CD4-positive, alpha-beta T cell (primary cell): ENCODE measurements around the gene FMNL3. TPM values are rescaled to one million over a fixed set of nuclear protein-coding genes. Genes with fewer than 3 reads are reported as not detected.

Experiments
- ATAC-seq: fragments of 200-7000 bp; cut with Tn5 transposase; one replicate; pipeline ENCODE4 v1.10.0; 2022; ENCODE audit warnings: mild to moderate bottlenecking; ENCODE audit not compliant: poor library complexity
- CTCF ChIA-PET: fragments of 350-600 bp; sonication (Branson Sonifier 250); formaldehyde crosslinking; loops from one replicate; lab custom pipeline; 2021; ENCODE audit warnings: antibody characterized with exemption, inconsistent platforms; lab: Charles Lee
- POLR2A ChIA-PET: fragments of 350-600 bp; sonication (Branson Sonifier 250); formaldehyde crosslinking; loops from one replicate; lab custom pipeline; 2021; ENCODE audit warnings: antibody characterized with exemption, inconsistent platforms; lab: Charles Lee
- DNase-seq, 14 experiments: peaks; one replicate each; pipeline ENCODE4 v3.0.0-alpha.2; 2013 to 2020; ENCODE audit warnings: mixed read lengths in 2 of 14
- H3K27ac ChIP-seq, 2 donors: one replicate each; pipeline versions ENCODE4 v1.5.1 to v1.7.0; 2013; ENCODE audit warnings: low read length in 2 of 2, low read depth in 1 of 2, mild to moderate bottlenecking in 1 of 2
- H3K27me3 ChIP-seq, 2 experiments: 1 replicate in 1 of 2; 2 replicates in 1 of 2; pipeline versions ENCODE4 v1.6.1 to v1.7.0; 2013; ENCODE audit warnings: low read length in 2 of 2, control low read depth in 1 of 2, mild to moderate bottlenecking in 1 of 2, moderate library complexity in 1 of 2; ENCODE audit not compliant: insufficient read depth in 2 of 2, control insufficient read depth in 1 of 2
- H3K36me3 ChIP-seq: one replicate; pipeline ENCODE4 v1.6.1; 2013; ENCODE audit warnings: low read length, control low read depth; ENCODE audit not compliant: insufficient read depth
- H3K4me1 ChIP-seq: one replicate; pipeline ENCODE4 v1.6.1; 2013; ENCODE audit warnings: low read length, control low read depth; ENCODE audit not compliant: insufficient read depth
- H3K4me3 ChIP-seq: one replicate; pipeline ENCODE4 v1.5.1; 2013; ENCODE audit warnings: mild to moderate bottlenecking, low read length, moderate library complexity
- H3K9me3 ChIP-seq, 2 experiments: 1 replicate in 1 of 2; 2 replicates in 1 of 2; pipeline versions ENCODE4 v1.6.1 to v1.7.0; 2013; ENCODE audit warnings: low read length in 2 of 2, mild to moderate bottlenecking in 2 of 2, control low read depth in 1 of 2, moderate library complexity in 1 of 2; ENCODE audit not compliant: control insufficient read depth in 1 of 2, insufficient read depth in 1 of 2
- H3K27ac Mint-ChIP-seq: one replicate; pipeline ENCODE4 v1.8.0; 2020; ENCODE audit warnings: mixed read lengths
- H3K27me3 Mint-ChIP-seq: one replicate; pipeline ENCODE4 v1.8.0; 2021; ENCODE audit warnings: mixed read lengths
- H3K36me3 Mint-ChIP-seq: one replicate; pipeline ENCODE4 v1.8.0; 2021; ENCODE audit warnings: low read depth, mixed read lengths
- H3K4me1 Mint-ChIP-seq: one replicate; pipeline ENCODE4 v1.8.0; 2021; ENCODE audit warnings: low read depth, mixed read lengths
- H3K4me3 Mint-ChIP-seq: one replicate; pipeline ENCODE4 v1.8.0; 2020; ENCODE audit warnings: mild to moderate bottlenecking, mixed read lengths
- H3K9me3 Mint-ChIP-seq: one replicate; pipeline ENCODE4 v1.8.0; 2020; ENCODE audit warnings: mixed read lengths
- intact Hi-C, 2 experiments: fragments of 100-400 bp; cut with DNase I in 1 of 2; cut with micrococcal nuclease in 1 of 2; formaldehyde crosslinking; loops; one replicate each; pipeline versions ENCODE4 v1.15.1 to v1.9.0; 2023 to 2025; cut with DNase I, micrococcal nuclease
- total RNA-seq, 174 experiments: library from RNA in 2 of 174; stranded (reverse) in 2 of 174; gene quantifications; one replicate each; pipeline ENCODE4 v1.2.3 and lab custom pipeline; 2021 to 2026
- TF ChIP-seq, protein P1 (sequence below): fragments of 200-600 bp; IDR thresholded peaks from one replicate; pipeline ENCODE4 v1.8.0; 2022; ENCODE audit warnings: antibody characterized with exemption, mild to moderate bottlenecking

Gene FMNL3
- total RNA-seq, 2 experiments from 2014 or later: 33.3 to 34.8 TPM

- H3K27me3 ChIP-seq: no peaks in the 10 kb centered on the region
- H3K4me1 ChIP-seq: peaks cover 19% of the 10 kb centered on the region
- no peaks in the 10 kb centered on the region for H3K36me3 ChIP-seq
- DNase-seq (no peak), ATAC-seq (no peak)
- Mint-ChIP-seq H3K4me3 (no peak overlapping the region), H3K27me3 (no peaks in the 10 kb centered on the region), H3K4me1 (peaks cover 19% of the 10 kb centered on the region), H3K9me3 (no peaks in the 10 kb centered on the region), H3K27ac (no peak overlapping the region), H3K36me3 (no peaks in the 10 kb centered on the region)
- H3K9me3 ChIP-seq: no peaks in the 10 kb centered on the region
- TF ChIP-seq, protein P1, sequence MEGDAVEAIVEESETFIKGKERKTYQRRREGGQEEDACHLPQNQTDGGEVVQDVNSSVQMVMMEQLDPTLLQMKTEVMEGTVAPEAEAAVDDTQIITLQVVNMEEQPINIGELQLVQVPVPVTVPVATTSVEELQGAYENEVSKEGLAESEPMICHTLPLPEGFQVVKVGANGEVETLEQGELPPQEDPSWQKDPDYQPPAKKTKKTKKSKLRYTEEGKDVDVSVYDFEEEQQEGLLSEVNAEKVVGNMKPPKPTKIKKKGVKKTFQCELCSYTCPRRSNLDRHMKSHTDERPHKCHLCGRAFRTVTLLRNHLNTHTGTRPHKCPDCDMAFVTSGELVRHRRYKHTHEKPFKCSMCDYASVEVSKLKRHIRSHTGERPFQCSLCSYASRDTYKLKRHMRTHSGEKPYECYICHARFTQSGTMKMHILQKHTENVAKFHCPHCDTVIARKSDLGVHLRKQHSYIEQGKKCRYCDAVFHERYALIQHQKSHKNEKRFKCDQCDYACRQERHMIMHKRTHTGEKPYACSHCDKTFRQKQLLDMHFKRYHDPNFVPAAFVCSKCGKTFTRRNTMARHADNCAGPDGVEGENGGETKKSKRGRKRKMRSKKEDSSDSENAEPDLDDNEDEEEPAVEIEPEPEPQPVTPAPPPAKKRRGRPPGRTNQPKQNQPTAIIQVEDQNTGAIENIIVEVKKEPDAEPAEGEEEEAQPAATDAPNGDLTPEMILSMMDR: no peak
- intact Hi-C loops: no loop called here
- CTCF ChIA-PET: no interaction called here
- H3K4me3 ChIP-seq: no peak overlapping the region
- no peak overlapping the region for H3K27ac ChIP-seq
- POLR2A ChIA-PET: interaction anchor here (1.3 to 2.7 kb wide), 2 partner anchors 10 to 108 kb away, joined by 3 to 11 read pairs; partner anchors contain the start of genes PRPF40B and TMBIM6
Observed at GRCh38 chr12:49633703-49634345, 73.4 kb downstream of the FMNL3 start.

DNA sequence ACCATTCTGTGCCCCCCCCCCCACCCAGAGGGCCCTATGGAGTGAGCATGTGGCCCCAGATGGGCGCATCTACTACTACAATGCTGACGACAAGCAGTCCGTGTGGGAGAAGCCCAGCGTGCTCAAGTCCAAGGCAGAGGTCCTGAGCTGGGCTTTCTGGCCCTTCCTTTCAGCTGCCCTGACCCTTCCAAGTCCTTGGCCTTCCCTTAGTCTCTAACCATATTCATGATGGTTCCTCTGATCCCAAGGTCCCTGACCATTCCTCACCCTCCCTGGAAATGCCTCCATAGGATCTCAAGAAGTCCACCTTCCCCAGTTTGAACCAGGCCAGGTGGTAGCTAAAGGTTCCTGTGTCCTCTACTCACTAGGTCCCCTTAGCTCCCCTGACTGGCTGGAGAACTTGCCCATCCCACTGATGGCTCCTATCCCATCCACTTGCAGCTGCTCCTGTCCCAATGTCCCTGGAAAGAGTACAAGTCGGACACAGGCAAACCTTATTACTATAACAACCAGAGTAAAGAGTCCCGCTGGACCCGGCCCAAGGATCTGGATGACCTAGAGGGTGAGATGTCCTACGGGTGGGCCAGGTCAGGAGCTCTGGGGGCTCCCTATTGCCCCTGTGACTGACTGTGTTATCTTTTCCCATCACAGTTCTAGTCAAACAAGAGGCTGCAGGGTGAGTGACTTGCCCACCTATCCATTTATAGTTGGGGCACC, 74.1 kb downstream of the FMNL3 start:
- no peak for ATAC-seq
- H3K27ac ChIP-seq: no peak overlapping the region
- peaks cover 19% of the 10 kb centered on the region for H3K4me1 ChIP-seq
- ChIA-PET POLR2A (interaction anchor here (1.3 to 2.7 kb wide), 2 partner anchors 10 to 108 kb away, joined by 3 to 11 read pairs; partner anchors contain the start of genes PRPF40B and TMBIM6), CTCF (no interaction called here)
- intact Hi-C loops: no loop called here
- no peaks in the 10 kb centered on the region for H3K36me3 ChIP-seq
- no peaks in the 10 kb centered on the region for H3K9me3 ChIP-seq
- Mint-ChIP-seq H3K27me3 (no peaks in the 10 kb centered on the region), H3K27ac (no peak overlapping the region), H3K4me1 (peaks cover 19% of the 10 kb centered on the region), H3K4me3 (no peak overlapping the region), H3K9me3 (no peaks in the 10 kb centered on the region), H3K36me3 (no peaks in the 10 kb centered on the region)
- H3K27me3 ChIP-seq: no peaks in the 10 kb centered on the region
- no peak overlapping the region for H3K4me3 ChIP-seq
- TF ChIP-seq, protein P1: no peak
- DNase-seq: no peak

DNA sequence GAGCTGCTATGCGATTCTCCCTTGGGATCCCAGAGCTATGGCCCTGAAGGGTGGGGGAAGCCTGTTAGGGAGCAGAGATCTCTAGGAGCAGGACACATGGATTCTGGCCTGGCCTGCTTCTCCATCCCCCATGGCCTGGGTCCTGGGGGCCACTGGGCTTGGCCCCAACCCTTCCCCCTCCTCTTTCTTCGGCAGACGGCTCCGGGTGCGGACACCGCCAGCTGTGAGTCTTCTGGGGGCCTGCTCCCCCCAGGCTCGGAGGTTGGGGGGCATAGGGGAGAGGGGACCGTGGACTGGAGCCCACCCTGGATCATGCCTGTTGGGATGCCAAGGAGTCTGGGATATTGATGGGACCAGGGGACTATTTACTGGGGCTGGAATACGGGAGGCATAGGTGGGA, 74.8 kb downstream of the FMNL3 start:
- TF ChIP-seq, protein P1: no peak

More for the DNA sequence above, 74.8 kb downstream of the FMNL3 start:
- ChIA-PET CTCF (interaction anchor here (0.9 kb wide), 1 partner anchor 9 kb away, joined by 3 read pairs; the partner anchor contains the start of gene PRPF40B), POLR2A (interaction anchor here (2.7 kb wide), 1 partner anchor 9 kb away, joined by 11 read pairs; the partner anchor contains the start of gene PRPF40B)
- ATAC-seq (no peak), DNase-seq (no peak)
- no peaks in the 10 kb centered on the region for H3K9me3 ChIP-seq
- no peaks in the 10 kb centered on the region for H3K27me3 ChIP-seq
- Mint-ChIP-seq H3K4me3 (no peak overlapping the region), H3K36me3 (no peaks in the 10 kb centered on the region), H3K27me3 (no peaks in the 10 kb centered on the region), H3K9me3 (no peaks in the 10 kb centered on the region), H3K27ac (no peak overlapping the region), H3K4me1 (peaks cover 19% of the 10 kb centered on the region)
- H3K4me3 ChIP-seq: no peak overlapping the region
- no peaks in the 10 kb centered on the region for H3K36me3 ChIP-seq
- intact Hi-C loops: no loop called here
- H3K27ac ChIP-seq: no peak overlapping the region
- peaks cover 19% of the 10 kb centered on the region for H3K4me1 ChIP-seq
